C4-2B (cell line): Measurements from ENCODE around the gene PRKG2.

ENCODE experiments used
- ZFX ChIP-seq: fragments of 450-650 bp; IDR thresholded peaks from 2 replicates; pipeline ENCODE4 v1.6.1; 2017
- TF ChIP-seq, protein P1 (sequence below): fragments of 450-650 bp; conservative IDR thresholded peaks from 2 replicates; pipeline ENCODE4 v1.5.1; 2017; ENCODE audit warnings: mild to moderate bottlenecking

DNA sequence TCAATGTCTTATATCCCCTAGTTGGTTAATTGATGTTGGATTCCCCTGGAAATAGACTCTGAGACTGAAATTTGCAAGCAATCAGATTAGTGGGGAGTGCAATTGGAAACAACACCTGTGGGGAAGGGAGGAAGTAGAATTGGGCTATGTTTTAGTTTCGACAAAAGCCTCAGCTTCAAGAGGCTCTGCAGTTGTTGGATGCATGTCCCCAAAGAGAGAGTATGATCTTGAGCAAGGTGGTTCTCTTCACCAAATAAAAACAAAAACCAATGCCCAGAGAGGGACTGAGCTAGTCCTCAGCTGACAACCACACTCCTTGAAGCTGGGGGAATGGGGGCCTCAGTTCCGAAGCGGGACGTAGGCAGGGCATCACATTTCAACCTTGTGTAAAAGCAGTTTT is 77.1 kb downstream of the PRKG2 start:
- TF ChIP-seq, protein P1, sequence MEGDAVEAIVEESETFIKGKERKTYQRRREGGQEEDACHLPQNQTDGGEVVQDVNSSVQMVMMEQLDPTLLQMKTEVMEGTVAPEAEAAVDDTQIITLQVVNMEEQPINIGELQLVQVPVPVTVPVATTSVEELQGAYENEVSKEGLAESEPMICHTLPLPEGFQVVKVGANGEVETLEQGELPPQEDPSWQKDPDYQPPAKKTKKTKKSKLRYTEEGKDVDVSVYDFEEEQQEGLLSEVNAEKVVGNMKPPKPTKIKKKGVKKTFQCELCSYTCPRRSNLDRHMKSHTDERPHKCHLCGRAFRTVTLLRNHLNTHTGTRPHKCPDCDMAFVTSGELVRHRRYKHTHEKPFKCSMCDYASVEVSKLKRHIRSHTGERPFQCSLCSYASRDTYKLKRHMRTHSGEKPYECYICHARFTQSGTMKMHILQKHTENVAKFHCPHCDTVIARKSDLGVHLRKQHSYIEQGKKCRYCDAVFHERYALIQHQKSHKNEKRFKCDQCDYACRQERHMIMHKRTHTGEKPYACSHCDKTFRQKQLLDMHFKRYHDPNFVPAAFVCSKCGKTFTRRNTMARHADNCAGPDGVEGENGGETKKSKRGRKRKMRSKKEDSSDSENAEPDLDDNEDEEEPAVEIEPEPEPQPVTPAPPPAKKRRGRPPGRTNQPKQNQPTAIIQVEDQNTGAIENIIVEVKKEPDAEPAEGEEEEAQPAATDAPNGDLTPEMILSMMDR = no peak
- no peak for TF ChIP-seq ZFX
